ENCODE data around the gene SMPD1.

Gene SMPD1

DNA sequence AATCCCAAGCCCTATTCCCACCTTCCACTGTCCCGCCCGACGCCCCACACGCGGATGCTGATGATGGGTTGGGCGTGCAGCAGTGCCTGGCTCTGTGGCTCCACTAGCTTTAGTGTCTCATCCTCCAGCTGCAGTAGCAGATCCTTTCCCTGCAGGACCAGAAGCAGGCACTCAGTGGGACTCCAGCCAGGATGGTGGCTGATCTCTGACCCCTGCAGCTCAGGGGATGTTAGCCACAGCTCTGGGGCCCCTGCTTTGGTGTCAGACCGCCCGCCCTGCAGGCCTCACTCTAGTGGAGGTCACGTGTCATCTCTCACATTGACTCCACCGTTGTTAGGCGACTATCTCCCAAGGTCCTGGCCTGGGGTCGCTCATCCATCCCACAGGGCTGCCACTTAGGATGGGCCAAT, 11.8 kb downstream of the SMPD1 start:
- no peaks in the 10 kb centered on the region for H3K79me2 ChIP-seq (ENCODE audit: low read length)
- H3K9me3 ChIP-seq (ENCODE audit: insufficient read depth, low read length): no peaks in the 10 kb centered on the region
- peaks cover 28% of the 10 kb centered on the region for H3K4me1 ChIP-seq (ENCODE audit: low read length)
- H3K27me3 ChIP-seq (ENCODE audit: low read depth, low read length): no peaks in the 10 kb centered on the region
- H3K4me2 ChIP-seq (ENCODE audit: low read length): peak overlapping the region; percentile 92
- H3K36me3 ChIP-seq (replicated peaks; ENCODE audit: low read depth, low read length): no peaks in the 10 kb centered on the region
- H3K9ac ChIP-seq (ENCODE audit: low read length): peak overlapping the region; percentile 49
- 0 out of 2 replicates have a peak overlapping the region, but pooled peaks have one; percentile 25 for H2AFZ ChIP-seq (ENCODE audit: low read depth, low read length)
- H3K27ac ChIP-seq (ENCODE audit: low read length): peak overlapping the region; percentile 54
- TF ChIP-seq, protein P1, sequence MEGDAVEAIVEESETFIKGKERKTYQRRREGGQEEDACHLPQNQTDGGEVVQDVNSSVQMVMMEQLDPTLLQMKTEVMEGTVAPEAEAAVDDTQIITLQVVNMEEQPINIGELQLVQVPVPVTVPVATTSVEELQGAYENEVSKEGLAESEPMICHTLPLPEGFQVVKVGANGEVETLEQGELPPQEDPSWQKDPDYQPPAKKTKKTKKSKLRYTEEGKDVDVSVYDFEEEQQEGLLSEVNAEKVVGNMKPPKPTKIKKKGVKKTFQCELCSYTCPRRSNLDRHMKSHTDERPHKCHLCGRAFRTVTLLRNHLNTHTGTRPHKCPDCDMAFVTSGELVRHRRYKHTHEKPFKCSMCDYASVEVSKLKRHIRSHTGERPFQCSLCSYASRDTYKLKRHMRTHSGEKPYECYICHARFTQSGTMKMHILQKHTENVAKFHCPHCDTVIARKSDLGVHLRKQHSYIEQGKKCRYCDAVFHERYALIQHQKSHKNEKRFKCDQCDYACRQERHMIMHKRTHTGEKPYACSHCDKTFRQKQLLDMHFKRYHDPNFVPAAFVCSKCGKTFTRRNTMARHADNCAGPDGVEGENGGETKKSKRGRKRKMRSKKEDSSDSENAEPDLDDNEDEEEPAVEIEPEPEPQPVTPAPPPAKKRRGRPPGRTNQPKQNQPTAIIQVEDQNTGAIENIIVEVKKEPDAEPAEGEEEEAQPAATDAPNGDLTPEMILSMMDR (IDR thresholded peaks at IDR 0.05; ENCODE audit: low read depth, low read length): no peak
- no peak for TF ChIP-seq EZH2phosphoT487 (IDR thresholded peaks at IDR 0.05; ENCODE audit: low read depth)
- no peaks in the 10 kb centered on the region for H4K20me1 ChIP-seq (ENCODE audit: insufficient read depth, low read length)
- H3K4me3 ChIP-seq (ENCODE audit: low read length): peak overlapping the region; percentile 68

DNA sequence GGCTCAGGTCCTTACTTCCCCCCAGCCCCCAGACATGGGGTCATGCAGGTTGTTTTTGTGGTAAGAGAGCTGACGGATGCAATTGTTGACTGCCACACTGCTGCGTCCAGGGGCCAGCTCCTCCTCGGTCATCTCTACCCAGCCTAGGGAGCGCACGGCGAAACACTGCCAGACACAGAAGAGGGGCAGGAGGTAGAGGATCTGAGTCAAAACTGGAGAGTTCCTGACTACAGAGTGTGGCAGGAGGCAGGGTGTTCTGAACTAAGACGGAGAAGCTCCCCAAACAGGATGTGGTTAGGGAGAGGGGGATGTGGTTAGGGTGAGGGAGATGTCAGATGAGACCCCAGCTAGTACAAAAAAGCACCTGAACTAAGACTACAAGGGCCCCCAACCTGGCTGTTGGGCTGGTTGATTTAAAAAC, 12.3 kb downstream of the SMPD1 start:
- H3K4me1 ChIP-seq (ENCODE audit: low read length): peaks cover 28% of the 10 kb centered on the region
- H3K9me3 ChIP-seq (ENCODE audit: insufficient read depth, low read length): no peaks in the 10 kb centered on the region
- no peaks in the 10 kb centered on the region for H3K36me3 ChIP-seq (replicated peaks; ENCODE audit: low read depth, low read length)
- H4K20me1 ChIP-seq (ENCODE audit: insufficient read depth, low read length): no peaks in the 10 kb centered on the region
- H3K9ac ChIP-seq (ENCODE audit: low read length): peak overlapping the region; percentile 49
- TF ChIP-seq, protein P1 (IDR thresholded peaks at IDR 0.05; ENCODE audit: low read depth, low read length): no peak
- TF ChIP-seq EZH2phosphoT487 (IDR thresholded peaks at IDR 0.05; ENCODE audit: low read depth): no peak
- H3K79me2 ChIP-seq (ENCODE audit: low read length): no peaks in the 10 kb centered on the region
- H3K4me2 ChIP-seq (ENCODE audit: low read length): peak overlapping the region; percentile 92
- H3K27me3 ChIP-seq (ENCODE audit: low read depth, low read length): no peaks in the 10 kb centered on the region
- H2AFZ ChIP-seq (ENCODE audit: low read depth, low read length): 0 out of 2 replicates have a peak overlapping the region, but pooled peaks have one; percentile 25
- peak overlapping the region; percentile 68 for H3K4me3 ChIP-seq (ENCODE audit: low read length)
- H3K27ac ChIP-seq (ENCODE audit: low read length): peak overlapping the region; percentile 54

DNA sequence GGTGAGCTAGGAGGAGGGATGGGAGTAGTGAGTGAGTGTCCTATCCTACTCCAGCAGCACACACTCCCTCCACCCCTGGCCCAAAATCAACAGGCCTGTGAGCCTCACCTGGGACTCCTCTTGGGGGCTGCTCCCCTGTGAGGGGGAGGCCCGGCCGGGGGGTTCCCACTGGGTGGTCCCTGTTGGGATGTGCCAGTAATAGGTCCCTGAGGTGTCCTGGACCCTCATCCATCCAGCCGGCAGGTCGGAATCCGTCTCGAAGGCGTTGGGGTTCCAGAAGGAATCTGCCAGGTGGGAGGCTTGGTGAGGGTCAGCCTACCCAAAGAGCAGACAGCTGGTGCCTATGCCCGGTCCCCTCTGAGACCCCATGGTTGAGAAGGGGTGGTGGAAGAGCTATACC, 13.3 kb downstream of the SMPD1 start:
- H3K36me3 ChIP-seq (replicated peaks; ENCODE audit: low read depth, low read length): no peaks in the 10 kb centered on the region
- H3K4me3 ChIP-seq (ENCODE audit: low read length): no peak overlapping the region
- TF ChIP-seq EZH2phosphoT487 (IDR thresholded peaks at IDR 0.05; ENCODE audit: low read depth): no peak
- TF ChIP-seq, protein P1 (IDR thresholded peaks at IDR 0.05; ENCODE audit: low read depth, low read length): no peak
- no peak overlapping the region for H3K27ac ChIP-seq (ENCODE audit: low read length)
- peaks cover 28% of the 10 kb centered on the region for H3K4me1 ChIP-seq (ENCODE audit: low read length)
- H3K9ac ChIP-seq (ENCODE audit: low read length): no peak overlapping the region
- H3K27me3 ChIP-seq (ENCODE audit: low read depth, low read length): no peaks in the 10 kb centered on the region
- no peak overlapping the region for H2AFZ ChIP-seq (ENCODE audit: low read depth, low read length)
- no peaks in the 10 kb centered on the region for H3K79me2 ChIP-seq (ENCODE audit: low read length)
- H3K4me2 ChIP-seq (ENCODE audit: low read length): peak overlapping the region; percentile 92
- H3K9me3 ChIP-seq (ENCODE audit: insufficient read depth, low read length): no peaks in the 10 kb centered on the region
- H4K20me1 ChIP-seq (ENCODE audit: insufficient read depth, low read length): no peaks in the 10 kb centered on the region

DNA sequence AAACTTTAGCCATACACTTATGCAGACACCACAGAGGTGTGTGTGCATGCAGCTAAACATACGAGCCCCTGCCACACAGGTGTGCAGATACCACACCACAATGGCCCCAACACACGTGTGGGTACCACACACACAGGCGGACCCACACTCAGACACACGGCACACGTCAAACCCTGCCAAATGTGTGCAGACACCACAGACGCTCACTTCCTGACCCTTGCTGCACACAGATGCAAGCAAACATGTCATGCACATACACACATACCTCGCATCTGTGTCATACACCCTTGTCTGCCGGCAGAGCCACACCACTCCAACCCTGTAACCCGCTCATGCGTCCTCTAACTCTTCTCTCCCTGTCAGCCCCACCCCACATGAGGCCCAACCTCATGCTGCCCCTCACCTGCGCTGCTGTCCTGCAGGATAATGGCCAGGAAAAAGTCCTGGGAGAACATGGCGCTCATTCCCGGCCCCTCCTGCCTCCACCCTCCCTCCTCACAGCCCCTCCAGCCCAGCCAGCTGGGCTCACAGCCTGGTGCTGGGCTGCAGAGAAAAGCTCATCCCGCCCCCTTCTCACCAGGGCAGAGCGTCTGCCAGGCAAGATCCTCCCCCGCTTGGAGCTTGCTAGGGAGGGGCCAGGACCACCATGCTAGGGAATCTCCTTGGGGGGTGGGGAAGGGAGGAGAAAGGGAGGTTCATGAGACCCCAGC, 14.2 kb downstream of the SMPD1 start:
- Histone ChIP-seq H3K4me2 (ENCODE audit: low read length) (no peak overlapping the region), H3K79me2 (ENCODE audit: low read length) (no peaks in the 10 kb centered on the region), H3K9me3 (ENCODE audit: insufficient read depth, low read length) (no peaks in the 10 kb centered on the region), H3K4me3 (ENCODE audit: low read length) (no peak overlapping the region), H3K4me1 (ENCODE audit: low read length) (peaks cover 28% of the 10 kb centered on the region), H3K9ac (ENCODE audit: low read length) (no peak overlapping the region), H3K36me3 (replicated peaks; ENCODE audit: low read depth, low read length) (no peaks in the 10 kb centered on the region), H3K27ac (ENCODE audit: low read length) (no peak overlapping the region), H3K27me3 (ENCODE audit: low read depth, low read length) (no peaks in the 10 kb centered on the region), H4K20me1 (ENCODE audit: insufficient read depth, low read length) (no peaks in the 10 kb centered on the region), H2AFZ (ENCODE audit: low read depth, low read length) (no peak overlapping the region)
- no peak for TF ChIP-seq EZH2phosphoT487 (IDR thresholded peaks at IDR 0.05; ENCODE audit: low read depth)
- TF ChIP-seq, protein P1 (IDR thresholded peaks at IDR 0.05; ENCODE audit: low read depth, low read length): no peak

Data from OCI-LY3 (cell line).